AG20443 (cell line): ENCODE measurements around the gene RENBP.
"Not testable (repeated sequence)": the region's sequence is repeated elsewhere in the genome, so short reads cannot be mapped to it uniquely, and the experiment has no call there.

ENCODE experiments used
- DNase-seq: peaks from one replicate; pipeline ENCODE4 v3.0.0; 2012; ENCODE audit warnings: low spot score, mixed read lengths

The RENBP gene

GRCh38 chrX:153944140-153944799, at the start of gene RENBP:
Gene RENBP (minus strand): TSS chrX:153944643. CDS start chrX:153944610, 33 bp downstream.
- DNase-seq, result no peak

DNA sequence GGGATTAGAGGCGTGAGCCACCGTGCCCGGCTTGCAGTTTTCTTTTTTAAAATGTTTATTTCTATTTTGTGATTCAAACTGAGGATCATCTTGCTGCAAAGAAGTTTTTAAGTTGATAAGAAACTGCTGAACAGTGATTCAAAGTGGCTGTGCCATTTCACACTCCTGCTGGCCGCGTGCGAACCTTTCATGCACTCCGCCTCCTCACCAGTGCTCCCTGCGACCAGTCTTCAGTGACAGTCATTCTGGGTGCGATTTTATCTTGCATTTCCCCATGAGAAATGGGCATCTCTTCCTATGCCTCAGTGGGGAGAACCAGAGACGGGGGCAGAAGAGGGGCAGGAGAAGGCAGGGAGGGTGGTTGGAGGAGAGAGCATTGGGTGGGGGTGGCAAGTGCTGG, 49.5 kb upstream of the RENBP start:
- no peak for DNase-seq

DNA sequence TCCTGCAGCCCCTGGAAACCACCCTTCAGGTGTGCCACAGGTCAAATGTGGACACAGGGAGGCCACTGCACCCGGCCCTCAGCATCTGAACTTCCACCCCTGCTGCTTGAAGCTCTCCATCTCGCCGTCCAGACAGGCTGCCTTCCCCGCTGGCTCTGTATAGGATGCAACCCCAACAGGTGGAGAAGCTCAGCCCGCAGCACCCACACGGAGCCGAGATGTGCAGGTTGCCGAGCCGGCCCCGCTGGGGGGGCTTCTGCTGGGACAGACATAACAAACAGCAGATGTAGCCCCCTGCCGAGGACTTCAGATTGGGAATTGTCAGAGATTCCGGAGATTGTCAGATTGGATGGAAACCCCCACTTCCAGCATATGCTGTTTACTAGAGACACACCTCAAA, 48.6 kb upstream of the RENBP start:
- no peak for DNase-seq

DNA sequence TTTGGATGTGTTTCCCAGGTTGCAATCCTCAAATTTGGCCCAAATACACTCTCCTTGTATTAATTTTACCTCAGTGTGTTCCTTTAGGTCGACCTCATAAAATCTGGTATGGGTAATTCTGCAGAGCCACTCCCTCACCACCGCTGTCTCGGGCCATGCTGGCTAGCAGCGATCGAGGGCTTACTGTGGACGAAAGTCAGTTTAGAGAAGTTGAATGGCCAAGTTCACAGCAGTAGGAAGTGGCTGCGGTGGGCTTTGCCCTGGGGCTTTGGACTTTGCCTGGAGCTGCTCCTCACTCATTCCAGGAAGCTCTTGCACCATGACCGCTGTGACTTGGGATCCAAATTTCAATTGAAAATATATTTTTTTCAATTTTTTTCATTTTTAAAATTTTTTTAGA, 47.7 kb upstream of the RENBP start:
- no peak for DNase-seq

DNA sequence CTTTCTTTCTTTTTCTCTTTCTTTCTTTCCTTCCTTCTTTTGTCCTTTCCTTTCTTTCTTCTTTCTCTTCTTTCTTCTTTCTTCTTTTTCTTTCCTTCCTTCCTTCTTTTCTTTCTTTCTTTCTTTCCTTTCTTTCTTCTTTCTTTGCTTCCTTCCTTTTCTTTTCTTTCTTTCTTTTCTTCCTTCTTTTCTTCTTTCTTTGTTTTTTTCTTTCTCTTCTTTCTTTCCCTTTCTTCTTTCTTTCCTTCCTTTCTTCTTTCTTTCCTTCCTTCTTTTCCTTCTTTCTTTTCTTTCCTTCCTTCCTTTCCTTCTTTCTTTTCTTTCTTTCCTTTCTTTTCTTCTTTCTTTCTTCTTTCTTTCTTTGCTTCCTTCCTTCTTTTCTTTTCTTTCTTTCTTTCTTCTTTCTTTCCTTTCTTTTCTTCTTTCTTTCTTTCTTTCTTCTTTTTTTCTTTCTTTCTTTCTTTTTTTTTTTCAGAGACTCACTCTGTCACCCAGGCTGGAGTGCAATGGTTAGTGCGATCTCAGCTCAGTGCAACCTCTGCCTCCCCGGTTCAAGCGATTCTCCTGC, 46.7 kb upstream of the RENBP start:
- DNase-seq, result no peak

DNA sequence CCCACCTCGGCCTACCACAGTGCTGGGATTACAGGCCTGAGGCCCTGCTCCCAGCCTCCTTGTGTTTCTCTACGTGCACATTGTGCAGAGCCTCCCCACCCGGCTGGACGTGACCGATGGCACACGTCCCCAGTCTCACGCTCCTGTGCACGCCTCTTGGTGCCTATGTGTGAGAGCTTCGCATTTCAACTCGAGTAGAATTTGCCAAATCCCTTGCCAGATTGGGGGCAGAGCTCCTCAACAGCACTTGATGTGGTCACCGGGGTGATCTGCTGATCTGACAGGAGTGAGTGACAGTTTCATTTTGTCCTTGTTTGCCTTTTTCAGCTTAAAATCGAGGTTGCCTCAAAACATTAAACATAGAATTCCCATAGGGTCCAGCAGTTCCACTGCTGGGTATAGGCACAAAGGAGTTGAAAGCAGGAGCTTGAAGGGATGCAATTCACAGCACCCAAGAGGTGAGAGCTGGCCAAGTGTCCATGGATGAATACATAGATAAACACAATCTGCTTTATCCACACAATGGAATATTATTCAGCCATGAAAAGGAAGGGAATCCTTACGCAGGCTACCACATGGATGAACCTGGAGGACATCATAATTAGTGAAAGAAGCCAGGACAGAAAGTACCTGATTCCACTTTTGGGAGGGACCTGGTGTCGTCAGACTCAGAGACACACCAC, 45.7 kb upstream of the RENBP start:
- DNase-seq, result no peak

GRCh38 chrX:153988493-153988892, 44.0 kb upstream of the RENBP start:
- DNase-seq, result no peak

DNA sequence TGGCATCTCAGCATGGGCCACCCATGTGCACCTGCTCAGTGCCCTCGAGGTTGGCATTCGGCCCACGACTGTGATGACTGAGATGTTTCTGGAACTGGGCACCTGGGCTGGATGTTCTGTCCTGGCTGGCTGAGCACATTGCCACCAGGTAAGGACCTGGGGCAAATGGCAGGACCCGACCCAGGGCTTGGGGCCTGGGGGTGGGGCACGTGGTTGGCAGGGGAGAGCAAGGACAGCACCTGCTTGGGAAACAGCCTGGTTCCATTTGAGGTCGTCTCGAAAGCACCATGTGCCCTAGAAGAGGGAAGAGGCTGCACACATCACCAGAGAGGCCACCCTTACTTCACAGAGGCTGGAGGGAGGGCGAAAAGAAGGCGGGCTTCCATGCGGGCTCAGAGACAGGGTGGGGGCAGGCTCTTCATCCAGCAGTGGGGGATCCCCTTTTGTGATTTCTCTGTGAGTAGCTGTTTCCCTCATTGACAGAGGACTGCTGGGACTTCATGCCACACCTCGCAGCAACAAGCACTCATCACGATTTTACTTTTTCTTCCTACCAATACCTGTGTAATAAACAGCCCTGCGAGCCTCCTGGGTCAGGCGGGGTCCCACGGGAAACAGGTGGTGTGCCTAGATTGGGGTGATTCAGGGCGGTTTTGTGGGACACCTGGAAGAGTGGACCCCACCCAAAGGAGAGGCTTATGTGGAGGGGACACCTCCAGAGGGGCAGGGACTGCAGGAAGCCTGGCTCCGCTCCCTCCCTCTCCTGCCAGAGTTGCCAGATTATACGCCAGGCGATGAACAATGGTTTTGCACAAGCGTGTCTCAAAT, 40.1 kb upstream of the RENBP start:
- DNase-seq, result no peak

GRCh38 chrX:153983321-153983801, 38.9 kb upstream of the RENBP start:
- no peak for DNase-seq

- DNase-seq, result no peak
These were observed 37.5 kb upstream of the RENBP start for GRCh38 chrX:153981771-153982533.

- DNase-seq, result no peak
These were observed 36.8 kb upstream of the RENBP start for GRCh38 chrX:153981231-153981630.

DNA sequence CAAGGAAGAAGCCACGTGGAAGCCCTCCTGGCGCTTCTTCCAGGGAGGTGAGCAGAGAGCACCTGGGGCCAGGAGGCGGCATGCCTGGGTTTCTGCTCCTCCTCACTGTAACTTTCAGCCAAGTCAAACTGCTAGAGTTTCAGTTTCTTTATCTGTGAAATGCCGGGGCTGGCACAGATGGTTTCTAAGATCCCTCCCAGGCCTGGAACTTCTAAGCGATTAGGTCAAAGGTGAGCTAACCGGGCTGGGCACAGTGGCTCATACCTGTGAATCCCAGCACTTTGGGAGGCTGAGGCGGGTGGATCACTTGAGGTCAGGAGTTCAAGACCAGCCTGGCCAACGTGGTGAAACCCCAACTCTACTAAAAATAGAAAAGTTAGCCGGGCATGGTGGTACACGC, 36.0 kb upstream of the RENBP start:
- not testable (repeated sequence) for DNase-seq

GRCh38 chrX:153974726-153975286, 30.4 kb upstream of the RENBP start:
- DNase-seq, result no peak

DNA sequence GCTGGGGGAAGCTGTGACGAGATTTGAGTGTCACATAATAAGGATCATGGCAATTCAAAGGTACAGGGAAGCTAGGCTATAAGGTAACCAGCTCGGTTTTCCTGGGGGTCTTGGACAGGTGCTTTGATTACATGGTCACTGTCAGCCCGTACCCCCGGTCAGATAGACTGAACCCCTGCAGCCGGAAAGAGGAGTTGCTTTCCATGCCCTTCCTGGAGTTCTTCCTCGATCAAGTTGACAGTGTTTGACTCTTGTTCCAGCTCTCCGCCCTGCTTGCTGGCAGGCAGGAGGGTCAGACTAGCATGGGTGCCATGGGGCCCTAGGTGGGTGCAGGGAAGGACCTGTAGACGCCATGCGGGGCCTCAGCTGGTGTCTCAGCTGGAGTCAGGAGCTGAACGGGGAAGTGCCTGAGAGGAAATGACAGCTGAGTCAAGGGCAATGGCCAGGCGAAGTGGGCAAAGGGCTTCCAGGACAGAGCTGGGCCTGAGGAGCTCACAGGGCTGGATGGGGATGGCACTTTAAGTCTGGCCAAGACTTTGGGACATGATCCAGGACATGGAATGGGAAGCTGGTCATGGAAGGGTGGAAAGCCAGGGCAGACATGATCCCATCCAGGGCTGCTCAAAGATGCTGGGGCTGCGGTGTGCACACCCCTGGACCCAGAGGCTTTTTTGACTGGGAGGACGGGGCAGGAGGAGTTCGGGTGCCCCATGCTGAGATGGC, 29.7 kb upstream of the RENBP start:
- no peak for DNase-seq

DNA sequence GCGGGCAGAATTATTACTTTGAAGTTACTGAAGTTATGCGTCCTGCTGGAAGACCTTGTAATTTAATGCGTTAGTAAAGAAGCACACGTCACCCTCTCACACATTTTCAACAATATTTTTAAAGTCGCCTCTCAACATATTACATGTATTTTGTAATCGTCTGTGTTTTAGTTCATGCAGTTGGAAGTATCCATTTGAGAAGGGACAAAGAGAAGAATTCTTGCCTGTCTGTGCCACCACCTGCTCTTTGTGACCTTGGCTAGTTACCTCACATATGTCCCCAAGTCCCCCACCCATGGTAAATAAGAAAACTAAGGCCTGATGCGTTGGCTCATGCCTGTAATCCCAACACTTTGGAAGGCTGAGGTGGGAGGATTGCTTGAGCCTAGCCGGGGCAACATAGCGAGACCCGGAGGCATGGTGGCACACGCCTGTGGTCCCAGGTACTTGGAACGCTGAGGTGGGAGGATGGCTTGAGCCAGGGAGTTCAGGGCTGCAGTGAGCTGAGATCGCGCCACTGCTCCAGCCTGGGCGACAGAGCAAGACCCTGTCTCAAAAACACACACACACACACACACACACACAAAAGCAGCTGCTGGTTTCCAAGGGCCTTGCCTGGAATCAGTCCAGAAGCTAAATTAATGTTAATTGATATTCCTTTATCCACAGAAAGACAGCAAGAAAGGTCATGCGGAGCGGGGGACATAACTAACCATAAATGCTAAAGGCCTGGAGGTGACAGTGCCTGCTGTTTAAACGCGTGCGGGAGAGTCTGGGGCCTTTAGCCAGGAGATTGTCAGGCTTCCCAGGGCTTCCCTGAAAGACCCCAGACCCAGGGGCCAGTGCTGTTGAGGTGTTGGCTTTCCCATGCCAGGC, 28.9 kb upstream of the RENBP start:
- DNase-seq, result no peak

GRCh38 chrX:153972368-153973126, 28.1 kb upstream of the RENBP start, which contains the start of gene TMEM187:
Gene TMEM187 (plus strand): TSS chrX:153972754. CDS start chrX:153982063, 9,309 bp downstream.
- peak; percentile 92 for DNase-seq

GRCh38 chrX:153971450-153972367, 27.3 kb upstream of the RENBP start, which contains the start of gene HCFC1:
Gene HCFC1 (minus strand): TSS chrX:153971818. CDS start chrX:153970840, 978 bp downstream.
- DNase-seq, result peak; percentile 74

DNA sequence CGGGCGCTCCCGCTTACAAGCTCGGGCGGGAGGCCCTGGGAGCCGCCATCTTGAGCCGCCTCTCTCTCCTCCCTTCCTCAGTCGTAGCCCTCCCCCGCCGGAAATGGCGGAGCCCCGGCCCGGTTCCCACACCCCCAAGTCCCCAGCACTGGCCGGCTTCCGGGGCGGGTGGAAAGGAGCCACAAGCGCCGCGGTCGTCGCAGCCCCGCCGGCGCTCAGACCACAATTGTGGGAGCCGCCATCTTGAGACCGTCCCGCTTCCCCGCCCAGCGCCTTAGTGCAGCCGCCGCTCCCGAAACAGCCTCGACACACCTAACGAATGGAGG, 26.6 kb upstream of the RENBP start:
- peak; percentile 79 for DNase-seq
